GM12878 (cell line): Measurements from ENCODE around the gene NEK5. TPM values are rescaled to one million over a fixed set of nuclear protein-coding genes. Genes with fewer than 3 reads are reported as not detected.

Source experiments
- ATAC-seq: fragments of 200-7000 bp; cut with Tn5 transposase; 3 replicates; pipeline ENCODE4 v1.9.1; 2020; ENCODE audit warnings: mild to moderate bottlenecking, moderate library complexity
- Bru-seq: library from RNA; stranded (reverse); fragments of 400-500 nt; gene quantifications from one replicate; lab custom pipeline; 2021; lab: Mats Ljungman, UMichigan
- BruChase-seq, 2 experiments: library from RNA; stranded (reverse); fragments of 400-500 nt; gene quantifications; one replicate each; lab custom pipeline; 2021; lab: Mats Ljungman, UMichigan
- BruUV-seq: library from RNA; stranded (reverse); fragments of 400-500 nt; replicated peaks from 2 replicates; lab custom pipeline; 2021; lab: Mats Ljungman, UMichigan
- CTCF ChIA-PET: fragments of 300-600 bp; sonication (Branson Sonifier 250); formaldehyde crosslinking; extraction: SDS; loops from one replicate; lab custom pipeline; 2021; ENCODE audit warnings: inconsistent platforms; lab: Yijun Ruan, JAX
- POLR2A ChIA-PET: fragments of 350-600 bp; formaldehyde crosslinking; extraction: SDS; loops from one replicate; lab custom pipeline; 2021; ENCODE audit warnings: inconsistent platforms; lab: Charles Lee
- RAD21 ChIA-PET: fragments of 300-600 bp; sonication (Branson Sonifier 250); formaldehyde crosslinking; loops from one replicate; lab custom pipeline; 2023; ENCODE audit warnings: antibody characterized with exemption; ENCODE audit not compliant: unreplicated experiment; lab: Charles Lee
- SMC1A ChIA-PET: fragments of 300-600 bp; sonication (Branson Sonifier 250); formaldehyde crosslinking; loops from one replicate; lab custom pipeline; 2023; ENCODE audit not compliant: unreplicated experiment, uncharacterized antibody; lab: Charles Lee
- DNase-seq: peaks from one replicate; pipeline ENCODE4 v3.0.0-alpha.2; 2011; ENCODE audit warnings: low read depth, low spot score
- FAIRE-seq: peaks from 3 replicates; lab custom pipeline; 2011; peaks lifted over from hg19 to GRCh38; lab: Jason Lieb, UNC
- H2AFZ ChIP-seq: 2 replicates; pipeline ENCODE4 v1.6.0; 2011; ENCODE audit warnings: low read depth, low read length, control low read depth; ENCODE audit not compliant: control insufficient read depth
- H3K27ac ChIP-seq: 2 replicates; pipeline ENCODE4 v1.5.1; 2011; ENCODE audit warnings: control low read depth; ENCODE audit not compliant: control insufficient read depth, insufficient read depth
- H3K27me3 ChIP-seq, 2 experiments: replicated peaks in 1 of 2; 2 replicates each; pipeline versions ENCODE4 v1.6.0 to v1.6.1; 2011; ENCODE audit warnings: low read length in 1 of 2; ENCODE audit not compliant: control insufficient read depth in 2 of 2, insufficient read depth in 2 of 2
- H3K36me3 ChIP-seq, 2 experiments: 2 replicates each; pipeline ENCODE4 v1.5.1; 2011; ENCODE audit warnings: low read length in 1 of 2; ENCODE audit not compliant: control insufficient read depth in 2 of 2, insufficient read depth in 2 of 2
- H3K4me1 ChIP-seq: 2 replicates; pipeline ENCODE4 v1.6.1; 2011; ENCODE audit warnings: mild to moderate bottlenecking, low read length, moderate library complexity, mixed read lengths; ENCODE audit not compliant: control insufficient read depth, insufficient read depth
- H3K4me2 ChIP-seq: 2 replicates; pipeline ENCODE4 v1.6.0; 2011; ENCODE audit warnings: control low read depth; ENCODE audit not compliant: control insufficient read depth, insufficient read depth
- H3K4me3 ChIP-seq: fragments of 200-600 bp; sonication (generic); 2 replicates; pipeline ENCODE4 v1.5.1; 2016
- H3K79me2 ChIP-seq: 2 replicates; pipeline ENCODE4 v1.6.0; 2011; ENCODE audit warnings: low read length; ENCODE audit not compliant: control insufficient read depth, insufficient read depth
- H3K9ac ChIP-seq: 2 replicates; pipeline ENCODE4 v1.8.0; 2011; ENCODE audit warnings: low read length, control low read depth, mixed read lengths; ENCODE audit not compliant: control insufficient read depth, insufficient read depth
- H3K9me3 ChIP-seq: replicated peaks from 3 replicates; pipeline ENCODE4 v1.5.1; 2011; ENCODE audit warnings: mild to moderate bottlenecking, low read length; ENCODE audit not compliant: control insufficient read depth, insufficient read depth
- H4K20me1 ChIP-seq: 2 replicates; pipeline ENCODE4 v1.6.0; 2011; ENCODE audit not compliant: control insufficient read depth, insufficient read depth
- CTCF ChIP-seq, 3 experiments: IDR thresholded peaks in 2 of 3; conservative IDR thresholded peaks in 1 of 3; 2 replicates each; pipeline ENCODE4 v1.5.1; 2011; ENCODE audit warnings: low read depth in 3 of 3, low read length in 3 of 3, mild to moderate bottlenecking in 3 of 3, control low read depth in 2 of 3, moderate library complexity in 2 of 3, inconsistent platforms in 1 of 3, mixed read lengths in 1 of 3; ENCODE audit not compliant: control insufficient read depth in 2 of 3, insufficient read depth in 1 of 3; ENCODE audit errors: extremely low read depth in 1 of 3
- EGR1 ChIP-seq, 2 experiments: IDR thresholded peaks; 1 replicate in 1 of 2; 2 replicates in 1 of 2; pipeline ENCODE4 v1.6.1; 2011 to 2012; ENCODE audit warnings: low read depth in 2 of 2, low read length in 2 of 2, borderline replicate concordance in 1 of 2, mild to moderate bottlenecking in 1 of 2, moderate library complexity in 1 of 2
- IKZF2 ChIP-seq, 2 experiments: fragments of 450-650 bp; IDR thresholded peaks; 2 replicates each; pipeline ENCODE4 v1.6.1; 2017; ENCODE audit warnings: mild to moderate bottlenecking in 2 of 2, moderate library complexity in 2 of 2
- LARP7 ChIP-seq: fragments of 450-650 bp; IDR thresholded peaks from 2 replicates; pipeline ENCODE4 v1.6.1; 2017; ENCODE audit warnings: mild to moderate bottlenecking
- NKRF ChIP-seq: fragments of 450-650 bp; conservative IDR thresholded peaks from 2 replicates; pipeline ENCODE4 v1.6.1; 2017; ENCODE audit warnings: mild to moderate bottlenecking, moderate library complexity
- RAD21 ChIP-seq: IDR thresholded peaks from 2 replicates; pipeline ENCODE4 v1.6.1; 2011; ENCODE audit warnings: mild to moderate bottlenecking, low read depth, low read length, moderate library complexity; ENCODE audit not compliant: insufficient read depth
- SP1 ChIP-seq: IDR thresholded peaks from one replicate; pipeline ENCODE4 v1.6.1; 2011; ENCODE audit warnings: low read depth, low read length
- ZBTB11 ChIP-seq: fragments of 450-650 bp; formaldehyde crosslinking; IDR thresholded peaks from 2 replicates; pipeline ENCODE4 v1.5.0; 2022; ENCODE audit warnings: mild to moderate bottlenecking, missing genetic modification characterization
- WGBS: methylation state at CpG from one replicate; pipeline ENCODE4 v1.1.6; 2016; ENCODE audit warnings: low lambda C conversion rate; ENCODE audit not compliant: insufficient replicate concordance, insufficient coverage; ENCODE audit errors: missing lambda C conversion rate; 5-methylcytosine and 5-hydroxymethylcytosine counted together
- in situ Hi-C: fragments of 300-500 bp; cut with MboI; formaldehyde crosslinking; loops from 9 replicates; pipeline ENCODE4 v1.14.3; 2018; ENCODE audit warnings: mixed read lengths
- intact Hi-C: fragments of 100-400 bp; cut with micrococcal nuclease; formaldehyde crosslinking; loops from one replicate; pipeline ENCODE4 v1.14.2; 2022; ENCODE audit not compliant: unreplicated experiment
- long read RNA-seq, 2 experiments: library from polyadenylated mRNA; unstranded; transcript quantifications; one replicate each; pipeline ENCODE4 v2.0.0, GENCODE V29; 2019 to 2020
- polyA minus RNA-seq, 3 experiments: library from RNA; depleted of rRNA, polyadenylated mRNA; stranded (reverse); fragments of >200 nt; gene quantifications; 2 replicates each; pipeline ENCODE4 v1.2.3, GENCODE V29; 2011
- polyA plus RNA-seq, 11 experiments: library from polyadenylated mRNA; depleted of rRNA in 4 of 11; unstranded in 6 of 11; stranded (reverse) in 5 of 11; fragments of >200 nt; fragmentation: Nextera tagmentation in 4 of 11; fragmentation: Illumina TruSeq in 1 of 11; extraction: Ambion mirVana in 4 of 11; extraction: Trizol in 1 of 11; gene quantifications; 1 replicate in 1 of 11; 2 replicates in 10 of 11; pipeline versions ENCODE4 v1.2.1 to v1.2.3, GENCODE V29; 2011 to 2016; ENCODE audit warnings: inconsistent platforms in 2 of 11, missing spikeins in 2 of 11, low read depth in 1 of 11
- total RNA-seq, 4 experiments: library from RNA; depleted of rRNA in 3 of 4; stranded (reverse); fragments of >200 nt in 3 of 4; fragmentation: Illumina TruSeq in 1 of 4; extraction: Trizol in 1 of 4; gene quantifications; 2 replicates each; pipeline versions ENCODE4 v1.2.1 to v1.2.3, GENCODE V29; 2013 to 2021

NEK5 gene
- total RNA-seq (2013; cell fraction: nucleolus; rRNA removed) = not detected in 2 replicates
- not detected in 2 replicates for total RNA-seq (2014; rRNA removed)
- not detected in 2 replicates for total RNA-seq (2014; rRNA removed; fragmentation: Illumina TruSeq; extraction: Trizol)
- not detected in 2 replicates for total RNA-seq (2021)
- 0.20 TPM for polyA plus RNA-seq (2011; ENCODE audit: low read depth)
- not detected in 2 replicates for polyA plus RNA-seq (2011; rRNA removed)
- polyA plus RNA-seq (2011; cell fraction: cytosol; rRNA removed) = not detected in 2 replicates
- polyA plus RNA-seq (2011; cell fraction: nucleus; rRNA removed) = not detected in 2 replicates
- 0.11 and 0.24 TPM in 2 replicates for polyA plus RNA-seq (2012)
- polyA plus RNA-seq (2014; fragmentation: Illumina TruSeq; extraction: Trizol) = not detected in 2 replicates
- polyA plus RNA-seq (2014; fragmentation: Nextera tagmentation; extraction: Ambion mirVana) = under 1 TPM; 0.04 to 0.16 TPM
- not detected in 2 replicates for polyA plus RNA-seq (2014; rRNA removed)
- under 1 TPM; 0.24 to 0.32 TPM for polyA plus RNA-seq (2016; fragmentation: Nextera tagmentation; extraction: Ambion mirVana)
- 0.15 TPM in 1 of 2 replicates, not detected in the other for polyA minus RNA-seq (2011; rRNA and poly(A)+ RNA removed)
- polyA minus RNA-seq (2011; cell fraction: cytosol; rRNA and poly(A)+ RNA removed) = not detected in 2 replicates
- polyA minus RNA-seq (2011; cell fraction: nucleus; rRNA and poly(A)+ RNA removed) = not detected in 2 replicates
- percentile 5 among the genes with signal in this experiment for Bru-seq, nascent RNA
- BruChase-seq, experiment 1, labeled RNA remaining after a 6-hour chase = percentile 10 among the genes with signal in this experiment
- BruChase-seq, experiment 2, labeled RNA remaining after a 2-hour chase = percentile 10 among the genes with signal in this experiment
- long read RNA-seq, experiment 1 = 0 reads
- long read RNA-seq, experiment 2, partial matches to known transcripts = 0 of 5 reads
- long read RNA-seq, experiment 2, other reads (novel, unspliced or antisense) = 5 of 5 reads

GRCh38 chr13:52128714-52129700 is at the start of gene NEK5:
TSS of gene NEK5 (minus strand) at chr13:52129073. CDS start at chr13:52127482, 1,591 bp downstream.
- BruUV-seq = no TSS peak
- TF ChIP-seq ZBTB11 (no peak), LARP7 (peak; percentile 58; the same call in 1 of the 2 replicates), NKRF (peak; percentile 54), RAD21 (peak; percentile 50), EGR1 (IDR thresholded peaks at IDR 0.05; ENCODE audit: borderline replicate concordance in 1 of 2, low read depth in 2 of 2, low read length in 2 of 2) (peak in 1 of 2 experiments; percentile 47; a peak in 1 of 3 replicates), CTCF (IDR thresholded peaks at IDR 0.05 in 2 of 3, conservative IDR thresholded peaks at IDR 0.05 in 1 of 3; ENCODE audit: control insufficient read depth in 2 of 3, extremely low read depth in 1 of 3, insufficient read depth in 1 of 3, low read depth in 3 of 3, low read length in 3 of 3) (peak; percentile 56 to 70 (median 57); a peak in 5 of 6 replicates), SP1 (no peak), IKZF2 (IDR thresholded peaks at IDR 0.05) (0 out of 4 replicates have a peak, but pooled peaks of 1 of the 2 experiments have one; percentile 19)

More at GRCh38 chr13:52128714-52129700, at the start of gene NEK5:
- RAD21 ChIA-PET = interaction anchor here (1.4 kb wide), 1 partner anchor 233 kb away, joined by 3 read pairs; no protein-coding TSS in a partner anchor
- H3K27me3 ChIP-seq = peaks cover 2% of the 10 kb centered on the region in 2 experiments; a peak in 2 of 4 replicates
- 0 out of 2 replicates have a peak, but pooled peaks cover 5% of the 10 kb centered on the region for H3K4me1 ChIP-seq
- H3K4me3 ChIP-seq = peak within 1 kb of the TSS; percentile 65
- H3K79me2 ChIP-seq = no peaks in the 10 kb centered on the region
- POLR2A ChIA-PET = no interaction called here
- FAIRE-seq = no peak
- SMC1A ChIA-PET = interaction anchor here (1.1 to 4.0 kb wide), 2 partner anchors 16 to 315 kb away, joined by 3 to 26 read pairs; no protein-coding TSS in a partner anchor
- intact Hi-C loops (no loop called here), in situ Hi-C loops (no loop called here)
- no peak within 1 kb of the TSS for H3K9ac ChIP-seq
- no peak within 1 kb of the TSS for H3K27ac ChIP-seq
- CTCF ChIA-PET = interaction anchor here (0.8 to 5.1 kb wide), 7 partner anchors 28 to 315 kb away, joined by 3 to 62 read pairs (median 6); no protein-coding TSS in a partner anchor
- H3K36me3 ChIP-seq = no peaks in the 10 kb centered on the region
- WGBS = 20% methylated on average over 58 of the region's 71 CpGs
- peak within 1 kb of the TSS; percentile 50 for H2AFZ ChIP-seq
- H4K20me1 ChIP-seq = no peaks in the 10 kb centered on the region
- ATAC-seq = peak; percentile 86
- no peaks in the 10 kb centered on the region for H3K9me3 ChIP-seq
- H3K4me2 ChIP-seq = peak within 1 kb of the TSS; percentile 66
- no peak for DNase-seq
